Activated CD4-positive, alpha-beta T cell treated with anti-CD3 and anti-CD28 coated beads for 36 hours (primary cell): ENCODE results near the gene STYK1. TPM values are rescaled to one million over a fixed set of nuclear protein-coding genes. Genes with fewer than 3 reads are reported as not detected.
"Not testable (repeated sequence)": the region's sequence is repeated elsewhere in the genome, so short reads cannot be mapped to it uniquely, and the experiment has no call there.

Source experiments
- ATAC-seq: fragments of 200-7000 bp; cut with Tn5 transposase; one replicate; pipeline ENCODE4 v1.10.0; 2021; ENCODE audit warnings: mild to moderate bottlenecking, moderate library complexity
- CTCF ChIA-PET: fragments of 350-600 bp; sonication (Branson Sonifier 250); formaldehyde crosslinking; loops from one replicate; lab custom pipeline; 2021; ENCODE audit warnings: antibody characterized with exemption; lab: Charles Lee
- POLR2A ChIA-PET: fragments of 350-600 bp; sonication (Branson Sonifier 250); formaldehyde crosslinking; loops from one replicate; lab custom pipeline; 2021; ENCODE audit warnings: antibody characterized with exemption, inconsistent platforms; lab: Charles Lee
- DNase-seq: peaks from one replicate; pipeline ENCODE4 v3.0.0-alpha.2; 2020
- H3K27ac Mint-ChIP-seq: one replicate; pipeline ENCODE4 v1.8.0; 2021; ENCODE audit warnings: mixed read lengths
- H3K27me3 Mint-ChIP-seq: one replicate; pipeline ENCODE4 v1.8.0; 2021; ENCODE audit warnings: mixed read lengths
- H3K36me3 Mint-ChIP-seq: one replicate; pipeline ENCODE4 v1.8.0; 2021; ENCODE audit warnings: low read depth, mixed read lengths
- H3K4me1 Mint-ChIP-seq: one replicate; pipeline ENCODE4 v1.8.0; 2021; ENCODE audit warnings: mixed read lengths
- H3K4me3 Mint-ChIP-seq: one replicate; pipeline ENCODE4 v1.8.0; 2021; ENCODE audit warnings: mild to moderate bottlenecking, moderate library complexity, mixed read lengths
- H3K9me3 Mint-ChIP-seq: one replicate; pipeline ENCODE4 v1.8.0; 2021; ENCODE audit warnings: low read depth, mixed read lengths
- intact Hi-C, 2 experiments: fragments of 100-400 bp; cut with DNase I in 1 of 2; cut with micrococcal nuclease in 1 of 2; formaldehyde crosslinking; loops; one replicate each; pipeline versions ENCODE4 v1.14.2 to v1.15.1; 2022 to 2024; cut with DNase I, micrococcal nuclease
- total RNA-seq, 2 experiments: library from RNA; stranded (reverse); gene quantifications; one replicate each; pipeline ENCODE4 v1.2.3, GENCODE V29; 2021

STYK1 gene
- total RNA-seq, 2 experiments from 2014 or later: not detected

GRCh38 chr12:10689146-10689545, 15.3 kb upstream of the STYK1 start:
- H3K27me3 Mint-ChIP-seq: peaks cover 9% of the 10 kb centered on the region
- intact Hi-C loops: no loop called here
- ChIA-PET CTCF (interaction anchor here (0.7 kb wide), 1 partner anchor 545 kb away, joined by 3 read pairs; no protein-coding TSS in a partner anchor), POLR2A (no interaction called here)
- DNase-seq: no peak
- no peaks in the 10 kb centered on the region for H3K36me3 Mint-ChIP-seq
- no peak overlapping the region for H3K4me3 Mint-ChIP-seq
- ATAC-seq: no peak
- H3K27ac Mint-ChIP-seq: no peak overlapping the region
- H3K4me1 Mint-ChIP-seq: no peaks in the 10 kb centered on the region
- H3K9me3 Mint-ChIP-seq: peaks cover 8% of the 10 kb centered on the region

DNA sequence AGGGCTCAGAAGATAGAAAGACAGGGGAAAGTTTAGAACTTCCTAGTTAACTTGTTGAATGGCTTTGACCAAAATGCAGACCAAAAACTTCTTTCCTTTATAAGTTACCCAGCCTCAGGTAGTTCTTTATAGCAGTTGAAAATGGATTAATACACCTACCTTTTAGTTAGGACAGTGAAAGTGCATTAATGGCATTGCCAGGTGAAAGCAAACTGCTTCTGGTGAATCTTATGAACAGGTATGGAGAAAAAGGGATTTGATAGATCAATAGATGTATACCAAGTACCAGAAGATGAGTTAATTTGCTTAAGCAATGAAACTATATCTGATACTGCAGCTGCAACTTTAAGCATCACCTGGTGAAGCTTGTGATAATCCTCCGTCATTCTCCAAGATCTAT, 14.2 kb upstream of the STYK1 start:
- DNase-seq: no peak
- POLR2A ChIA-PET: no interaction called here
- H3K27me3 Mint-ChIP-seq: peaks cover 9% of the 10 kb centered on the region
- intact Hi-C loops: no loop called here
- H3K4me3 Mint-ChIP-seq: no peak overlapping the region
- H3K9me3 Mint-ChIP-seq: peaks cover 8% of the 10 kb centered on the region
- H3K27ac Mint-ChIP-seq: no peak overlapping the region
- no peaks in the 10 kb centered on the region for H3K36me3 Mint-ChIP-seq
- H3K4me1 Mint-ChIP-seq: no peaks in the 10 kb centered on the region
- CTCF ChIA-PET: interaction anchor here (0.8 kb wide), 1 partner anchor 9 kb away, joined by 3 read pairs; no protein-coding TSS in a partner anchor
- ATAC-seq: no peak

DNA sequence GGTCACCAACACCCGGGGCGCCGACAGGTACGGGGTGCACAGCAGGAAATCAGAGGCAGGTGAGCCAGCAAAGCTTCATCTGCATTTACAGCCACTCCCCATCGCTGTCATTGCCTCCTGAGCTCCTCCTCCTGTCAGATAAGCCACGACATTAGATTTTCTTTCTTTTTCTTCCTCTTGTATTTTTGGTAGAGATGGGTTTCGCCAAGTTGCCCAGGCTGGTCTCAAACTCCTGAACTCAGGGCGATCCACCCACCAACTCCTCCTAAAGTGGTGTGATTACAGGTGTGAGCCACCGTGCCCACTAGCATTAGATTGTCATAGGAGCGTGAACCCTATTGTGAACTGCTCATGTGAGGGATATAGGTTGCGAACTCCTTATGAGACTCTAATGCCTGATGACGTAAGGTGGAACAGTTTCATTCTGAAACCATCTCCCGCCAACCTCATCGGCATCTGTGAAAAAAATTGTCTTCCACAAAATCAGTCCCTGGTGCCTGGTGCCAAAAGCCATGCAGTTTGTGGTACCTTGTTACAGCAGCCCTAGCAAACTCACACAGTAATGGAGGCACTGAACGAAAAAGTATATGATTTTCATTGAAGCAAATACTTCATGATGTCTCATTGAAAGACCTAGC, 1.5 kb downstream of the STYK1 start:
- no peak for ATAC-seq
- no peak overlapping the region for H3K27ac Mint-ChIP-seq
- DNase-seq: peak; percentile 26
- H3K36me3 Mint-ChIP-seq: no peaks in the 10 kb centered on the region
- peaks cover 56% of the 10 kb centered on the region for H3K27me3 Mint-ChIP-seq
- peaks cover 2% of the 10 kb centered on the region for H3K9me3 Mint-ChIP-seq
- no peak overlapping the region for H3K4me3 Mint-ChIP-seq
- POLR2A ChIA-PET: no interaction called here
- CTCF ChIA-PET: interaction anchor here (1.3 kb wide), 1 partner anchor 29 kb away, joined by 3 read pairs; no protein-coding TSS in a partner anchor
- peaks cover 35% of the 10 kb centered on the region for H3K4me1 Mint-ChIP-seq
- intact Hi-C loops: loop anchor here (2.0 to 10.0 kb wide), 2 partner anchors 110 to 368 kb away; partner anchors contain the start of gene KLRD1 (in 1 of the 2)

- Mint-ChIP-seq H3K4me3 (no peak overlapping the region), H3K9me3 (peaks cover 2% of the 10 kb centered on the region), H3K27me3 (peaks cover 33% of the 10 kb centered on the region), H3K36me3 (no peaks in the 10 kb centered on the region), H3K4me1 (peaks cover 28% of the 10 kb centered on the region), H3K27ac (no peak overlapping the region)
- ATAC-seq: no peak
- intact Hi-C loops: no loop called here
- POLR2A ChIA-PET: no interaction called here
- CTCF ChIA-PET: interaction anchor here (0.6 to 1.3 kb wide), 2 partner anchors 31 to 80 kb away, joined by 3 read pairs; no protein-coding TSS in a partner anchor
- no peak for DNase-seq
Measured at GRCh38 chr12:10669533-10669932, 4.3 kb downstream of the STYK1 start.

DNA sequence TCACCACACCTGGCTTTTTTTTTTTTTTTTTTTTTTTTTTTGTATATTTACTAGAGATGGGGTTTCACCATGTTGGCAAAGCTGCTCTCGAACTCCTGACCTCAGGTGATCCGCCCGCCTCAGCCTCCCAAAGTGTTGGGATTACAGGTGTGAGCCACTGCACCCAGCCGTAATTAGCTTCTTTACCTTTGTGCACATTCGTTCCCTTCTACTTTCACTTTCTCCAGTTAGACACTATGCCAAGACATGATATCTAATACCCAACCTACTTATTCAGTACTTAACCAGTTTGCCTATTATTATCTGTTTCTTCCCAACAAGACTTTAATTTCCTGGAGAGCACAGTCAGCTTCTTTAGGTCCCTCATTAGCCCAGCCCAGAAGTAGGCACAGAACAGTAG, 5.3 kb downstream of the STYK1 start:
- H3K9me3 Mint-ChIP-seq: peaks cover 2% of the 10 kb centered on the region
- H3K27me3 Mint-ChIP-seq: peaks cover 28% of the 10 kb centered on the region
- DNase-seq (no peak), ATAC-seq (no peak)
- H3K36me3 Mint-ChIP-seq: no peaks in the 10 kb centered on the region
- intact Hi-C loops: no loop called here
- peaks cover 20% of the 10 kb centered on the region for H3K4me1 Mint-ChIP-seq
- no peak overlapping the region for H3K27ac Mint-ChIP-seq
- ChIA-PET CTCF (no interaction called here), POLR2A (no interaction called here)
- peak overlapping the region; percentile 47 for H3K4me3 Mint-ChIP-seq

GRCh38 chr12:10667581-10667980, 6.3 kb downstream of the STYK1 start:
- no peak for ATAC-seq
- Mint-ChIP-seq H3K27ac (no peak overlapping the region), H3K4me3 (no peak overlapping the region), H3K27me3 (peaks cover 23% of the 10 kb centered on the region), H3K36me3 (no peaks in the 10 kb centered on the region), H3K9me3 (no peaks in the 10 kb centered on the region), H3K4me1 (peaks cover 11% of the 10 kb centered on the region)
- CTCF ChIA-PET: interaction anchor here (0.6 kb wide), 1 partner anchor 80 kb away, joined by 3 read pairs; no protein-coding TSS in a partner anchor
- POLR2A ChIA-PET: interaction anchor here (0.6 kb wide), 1 partner anchor 279 kb away, joined by 4 read pairs; no protein-coding TSS in a partner anchor
- intact Hi-C loops: no loop called here
- no peak for DNase-seq

DNA sequence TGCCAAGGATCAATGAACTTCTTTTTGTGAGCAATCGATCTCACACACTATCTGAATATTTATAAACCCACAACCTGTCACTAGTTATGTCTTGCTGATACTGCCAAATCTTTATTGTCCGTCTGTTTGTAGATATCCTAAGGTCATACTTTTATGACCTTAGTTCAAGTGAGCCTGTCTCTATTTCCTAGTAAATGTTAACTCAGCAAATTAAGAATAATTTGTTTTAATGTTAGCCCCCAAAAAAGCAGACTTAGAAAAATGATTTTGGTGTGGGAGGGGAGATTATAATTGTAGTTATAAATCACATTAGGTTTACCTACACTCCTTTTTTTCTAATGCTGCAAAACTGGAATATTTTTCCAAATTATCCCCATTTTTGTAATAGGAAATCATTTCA, 9.4 kb downstream of the STYK1 start:
- Mint-ChIP-seq H3K4me1 (peaks cover 9% of the 10 kb centered on the region), H3K36me3 (no peaks in the 10 kb centered on the region), H3K27me3 (peaks cover 16% of the 10 kb centered on the region), H3K4me3 (no peak overlapping the region), H3K9me3 (no peaks in the 10 kb centered on the region), H3K27ac (no peak overlapping the region)
- intact Hi-C loops: no loop called here
- ChIA-PET CTCF (no interaction called here), POLR2A (no interaction called here)
- no peak for ATAC-seq
- no peak for DNase-seq

GRCh38 chr12:10663869-10664268, 10.0 kb downstream of the STYK1 start:
- peaks cover 7% of the 10 kb centered on the region for H3K4me1 Mint-ChIP-seq
- no peak for DNase-seq
- H3K27ac Mint-ChIP-seq: no peak overlapping the region
- ChIA-PET POLR2A (no interaction called here), CTCF (no interaction called here)
- H3K9me3 Mint-ChIP-seq: no peaks in the 10 kb centered on the region
- ATAC-seq: no peak
- peaks cover 14% of the 10 kb centered on the region for H3K27me3 Mint-ChIP-seq
- intact Hi-C loops: no loop called here
- no peak overlapping the region for H3K4me3 Mint-ChIP-seq
- H3K36me3 Mint-ChIP-seq: no peaks in the 10 kb centered on the region

DNA sequence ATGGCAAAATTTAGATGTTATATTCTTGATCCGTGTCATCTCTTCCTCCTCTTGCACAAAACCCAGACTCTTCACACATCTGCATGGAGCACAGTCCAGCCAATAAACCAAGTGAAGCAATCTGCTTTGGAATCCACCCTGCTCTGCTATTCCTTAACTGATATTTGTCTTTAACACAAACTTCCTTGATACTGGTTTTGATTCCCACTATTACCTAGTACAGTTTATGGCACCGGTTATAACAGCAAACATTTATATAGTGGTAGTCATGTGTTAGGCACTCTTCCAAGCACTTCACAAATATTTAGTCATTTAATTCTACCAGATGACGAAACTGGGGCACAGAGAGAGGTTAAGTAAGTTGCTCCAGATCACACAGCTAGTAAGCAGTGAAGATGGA, 12.5 kb downstream of the STYK1 start:
- Mint-ChIP-seq H3K27ac (no peak overlapping the region), H3K4me1 (no peaks in the 10 kb centered on the region), H3K9me3 (peaks cover 5% of the 10 kb centered on the region), H3K4me3 (no peak overlapping the region), H3K36me3 (no peaks in the 10 kb centered on the region), H3K27me3 (peaks cover 6% of the 10 kb centered on the region)
- intact Hi-C loops: no loop called here
- no peak for DNase-seq
- ATAC-seq: no peak
- POLR2A ChIA-PET: no interaction called here
- CTCF ChIA-PET: no interaction called here

- no peak for DNase-seq
- Mint-ChIP-seq H3K27ac (no peak overlapping the region), H3K4me3 (no peak overlapping the region), H3K27me3 (peaks cover 4% of the 10 kb centered on the region), H3K4me1 (no peaks in the 10 kb centered on the region), H3K9me3 (peaks cover 8% of the 10 kb centered on the region), H3K36me3 (no peaks in the 10 kb centered on the region)
- ChIA-PET CTCF (no interaction called here), POLR2A (no interaction called here)
- intact Hi-C loops: no loop called here
- no peak for ATAC-seq
Measured at GRCh38 chr12:10654003-10654402, 19.8 kb downstream of the STYK1 start.

GRCh38 chr12:10652192-10652591, 21.7 kb downstream of the STYK1 start:
- Mint-ChIP-seq H3K27me3 (peaks cover 6% of the 10 kb centered on the region), H3K36me3 (no peaks in the 10 kb centered on the region), H3K4me1 (no peaks in the 10 kb centered on the region), H3K27ac (no peak overlapping the region), H3K9me3 (peaks cover 16% of the 10 kb centered on the region), H3K4me3 (no peak overlapping the region)
- intact Hi-C loops: no loop called here
- ChIA-PET CTCF (no interaction called here), POLR2A (no interaction called here)
- ATAC-seq: no peak
- DNase-seq: no peak

GRCh38 chr12:10646576-10646975, 27.3 kb downstream of the STYK1 start:
- CTCF ChIA-PET, H3K4me1 Mint-ChIP-seq, DNase-seq, H3K36me3 Mint-ChIP-seq, H3K27ac Mint-ChIP-seq, POLR2A ChIA-PET, H3K4me3 Mint-ChIP-seq, ATAC-seq, intact Hi-C loops: not testable (repeated sequence)
- peaks cover 30% of the 10 kb centered on the region for H3K9me3 Mint-ChIP-seq
- peaks cover 17% of the 10 kb centered on the region for H3K27me3 Mint-ChIP-seq
